K562 (cell line): ENCODE results near the gene PPT1. TPM values are rescaled to one million over a fixed set of nuclear protein-coding genes. Genes with fewer than 3 reads are reported as not detected.

Experiments used
- ADNP ChIP-seq: fragments of 200-800 bp; sonication (Bioruptor generic); IDR thresholded peaks from 2 replicates; pipeline ENCODE4 v1.6.1; 2016; ENCODE audit warnings: missing genetic modification characterization, missing compliant biosample characterization
- CREB1 ChIP-seq, 2 experiments: sonication (generic) in 1 of 2; formaldehyde crosslinking in 1 of 2; IDR thresholded peaks; 2 replicates each; pipeline versions ENCODE4 v1.6.1 to v1.8.0; 2012 to 2022; ENCODE audit warnings: inconsistent platforms in 1 of 2, mild to moderate bottlenecking in 1 of 2, missing genetic modification reagents in 1 of 2, moderate library complexity in 1 of 2
- FOSL1 ChIP-seq: fragments of 200-800 bp; sonication (Bioruptor generic); conservative IDR thresholded peaks from 2 replicates; pipeline ENCODE4 v1.6.1; 2016; ENCODE audit warnings: missing genetic modification characterization, missing compliant biosample characterization
- FOXP1 ChIP-seq: sonication (generic); formaldehyde crosslinking; IDR thresholded peaks from 2 replicates; pipeline ENCODE4 v1.8.0; 2022; ENCODE audit warnings: mild to moderate bottlenecking, missing genetic modification reagents
- HNRNPH1 ChIP-seq: fragments of 200-400 bp; formaldehyde crosslinking; optimal IDR thresholded peaks from 2 replicates; pipeline ENCODE3; 2017; ENCODE audit warnings: low read depth, mild to moderate bottlenecking, low read length, moderate library complexity
- HNRNPK ChIP-seq: fragments of 200-400 bp; formaldehyde crosslinking; IDR thresholded peaks from one replicate; pipeline ENCODE4 v1.6.1; 2018; ENCODE audit warnings: mild to moderate bottlenecking, low read depth, low read length; ENCODE audit not compliant: poor library complexity, severe bottlenecking
- LARP7 ChIP-seq: fragments of 450-650 bp; IDR thresholded peaks from 2 replicates; pipeline ENCODE4 v1.6.1; 2016
- NCOA6 ChIP-seq: fragments of 450-650 bp; IDR thresholded peaks from 2 replicates; pipeline ENCODE4 v1.6.1; 2017; ENCODE audit warnings: mild to moderate bottlenecking
- NEUROD1 ChIP-seq: fragments of 150-350 bp; IDR thresholded peaks from 2 replicates; pipeline ENCODE4 v1.6.1; 2014; ENCODE audit warnings: borderline replicate concordance, low read length, low read depth; ENCODE audit not compliant: partially characterized antibody
- PHF21A ChIP-seq: fragments of 450-650 bp; IDR thresholded peaks from 2 replicates; pipeline ENCODE4 v1.6.1; 2017; ENCODE audit warnings: low read depth, borderline replicate concordance
- PTRF ChIP-seq: fragments of 450-650 bp; IDR thresholded peaks from 2 replicates; pipeline ENCODE4 v1.6.1; 2016; ENCODE audit warnings: mild to moderate bottlenecking, missing genetic modification characterization, missing compliant biosample characterization
- RBBP5 ChIP-seq: fragments of 200-600 bp; sonication (generic); IDR thresholded peaks from 2 replicates; pipeline ENCODE4 v1.6.1; 2012; ENCODE audit warnings: borderline replicate concordance, mild to moderate bottlenecking, low read length, control low read depth, inconsistent platforms; ENCODE audit not compliant: insufficient read depth, poor library complexity, severe bottlenecking
- RNF2 ChIP-seq: sonication (generic); IDR thresholded peaks from 2 replicates; pipeline ENCODE4 v1.6.1; 2016
- SETDB1 ChIP-seq: IDR thresholded peaks from one replicate; pipeline ENCODE4 v1.6.1; 2012; ENCODE audit warnings: low read length, control low read depth, inconsistent platforms
- STAT5A ChIP-seq: IDR thresholded peaks from 2 replicates; pipeline ENCODE4 v1.6.1; 2012; ENCODE audit warnings: low read length, inconsistent platforms, borderline replicate concordance
- SUPT5H ChIP-seq: fragments of 450-650 bp; IDR thresholded peaks from 2 replicates; pipeline ENCODE4 v1.6.1; 2016
- TAF9B ChIP-seq: fragments of 450-650 bp; IDR thresholded peaks from 2 replicates; pipeline ENCODE4 v1.6.1; 2018; ENCODE audit warnings: mild to moderate bottlenecking; ENCODE audit not compliant: partially characterized antibody
- XRCC4 ChIP-seq: IDR thresholded peaks from one replicate; pipeline ENCODE4 v1.6.1; 2011; ENCODE audit not compliant: insufficient read depth, insufficient read length; ENCODE audit errors: extremely low read depth
- ZFP36 ChIP-seq: fragments of 150-350 bp; IDR thresholded peaks from 2 replicates; pipeline ENCODE4 v1.6.1; 2018; ENCODE audit warnings: low read length, low read depth; ENCODE audit not compliant: partially characterized antibody
- ZNF696 ChIP-seq: fragments of 250-450 bp; sonication (Bioruptor Pico); conservative IDR thresholded peaks from 2 replicates; pipeline ENCODE4 v1.4.0; 2020; ENCODE audit warnings: mild to moderate bottlenecking, moderate library complexity
- polyA plus RNA-seq, 8 experiments: library from polyadenylated mRNA; depleted of rRNA in 4 of 8; stranded (reverse) in 5 of 8; unstranded in 3 of 8; fragments of >200 nt; fragmentation: Nextera tagmentation in 2 of 8; fragmentation: Illumina TruSeq in 1 of 8; extraction: Ambion mirVana in 2 of 8; extraction: Trizol in 1 of 8; gene quantifications; 2 replicates each; pipeline versions ENCODE4 v1.2.1 to v1.2.3, GENCODE V29; 2011 to 2014; ENCODE audit warnings: inconsistent platforms in 1 of 8, missing spikeins in 1 of 8
- total RNA-seq, 7 experiments: library from RNA; depleted of rRNA in 6 of 7; stranded (reverse); fragments of >200 nt in 6 of 7; fragmentation: Illumina TruSeq in 2 of 7; extraction: Trizol in 2 of 7; gene quantifications; 2 replicates each; pipeline versions ENCODE4 v1.2.1 to v1.2.3, GENCODE V29; 2011 to 2021; ENCODE audit warnings: low replicate concordance in 1 of 7
- TF ChIP-seq, protein P1 (sequence below): fragments of 250-450 bp; sonication (Bioruptor Pico); IDR thresholded peaks from 2 replicates; pipeline ENCODE4 v1.8.0; 2022; ENCODE audit warnings: moderate library complexity, mild to moderate bottlenecking, inconsistent platforms
- TF ChIP-seq, protein P2 (sequence below): fragments of 250-450 bp; sonication (Bioruptor Pico); IDR thresholded peaks from 2 replicates; pipeline ENCODE4 v1.8.0; 2021; ENCODE audit warnings: moderate library complexity, mild to moderate bottlenecking, inconsistent platforms
- TF ChIP-seq, protein P3 (sequence below): fragments of 450-650 bp; formaldehyde crosslinking; IDR thresholded peaks from 2 replicates; pipeline ENCODE4 v1.4.0; 2020; ENCODE audit warnings: mild to moderate bottlenecking
- TF ChIP-seq, protein P4 (sequence below): fragments of 450-650 bp; conservative IDR thresholded peaks from 2 replicates; pipeline ENCODE4 v1.6.1; 2016; ENCODE audit warnings: missing genetic modification characterization, low read depth, mild to moderate bottlenecking, control low read depth, missing compliant biosample characterization

Gene PPT1
- total and polyA plus RNA-seq, 9 of the 15 experiments (the other 6 are each of a cell fraction or from before 2014, with no cell fraction given), result 72.2 to 285 (median 143) TPM

DNA sequence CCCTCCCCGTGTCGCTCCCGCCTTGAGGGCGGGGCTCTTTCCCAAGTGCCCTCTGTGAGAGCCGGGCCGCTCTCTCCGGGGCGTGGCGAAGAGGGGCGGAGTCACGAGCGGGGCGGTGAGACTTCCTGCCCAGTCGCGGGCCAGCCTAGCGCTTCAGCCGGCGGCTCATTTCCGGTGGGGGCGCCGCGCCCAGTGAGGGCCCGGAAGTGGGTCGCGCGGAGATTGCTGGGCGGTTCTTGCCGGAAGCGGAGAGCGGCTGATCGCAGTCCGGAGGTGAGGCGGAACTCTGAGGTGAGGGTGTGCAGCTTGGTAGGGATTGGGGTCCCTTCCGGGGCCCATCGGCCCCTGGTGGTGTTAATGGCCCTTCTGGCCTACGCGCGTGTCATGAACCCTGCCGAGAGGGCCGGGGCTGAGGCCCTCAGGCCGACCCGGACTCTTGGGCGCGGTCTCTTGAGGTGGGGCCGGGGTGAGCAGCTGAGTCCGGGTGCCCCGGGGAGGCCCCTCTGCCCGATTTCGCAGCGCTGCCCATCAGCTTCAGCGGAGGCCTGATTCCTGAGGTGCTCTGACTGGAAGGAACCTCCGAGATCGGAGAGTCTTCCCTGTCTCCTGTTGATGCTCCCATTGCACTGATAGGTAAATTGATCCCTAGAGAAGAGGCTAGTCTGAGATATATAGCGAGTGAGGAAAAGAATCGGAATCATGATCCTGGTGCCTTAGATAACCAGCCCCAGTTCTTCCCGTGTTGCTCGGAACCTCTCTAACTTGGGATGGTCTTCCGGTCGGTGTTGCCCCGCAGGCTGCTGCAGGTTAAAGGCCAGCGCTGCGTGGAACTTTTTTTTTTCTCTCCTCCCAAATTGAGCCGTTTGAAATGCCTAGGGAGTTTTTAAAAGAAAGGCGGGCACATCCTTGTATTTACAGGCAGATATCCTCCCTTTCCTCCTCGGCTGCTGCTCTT is 56.3 kb downstream of the PPT1 start, which contains the start of gene CAP1 (continued):
- TF ChIP-seq, protein P1, sequence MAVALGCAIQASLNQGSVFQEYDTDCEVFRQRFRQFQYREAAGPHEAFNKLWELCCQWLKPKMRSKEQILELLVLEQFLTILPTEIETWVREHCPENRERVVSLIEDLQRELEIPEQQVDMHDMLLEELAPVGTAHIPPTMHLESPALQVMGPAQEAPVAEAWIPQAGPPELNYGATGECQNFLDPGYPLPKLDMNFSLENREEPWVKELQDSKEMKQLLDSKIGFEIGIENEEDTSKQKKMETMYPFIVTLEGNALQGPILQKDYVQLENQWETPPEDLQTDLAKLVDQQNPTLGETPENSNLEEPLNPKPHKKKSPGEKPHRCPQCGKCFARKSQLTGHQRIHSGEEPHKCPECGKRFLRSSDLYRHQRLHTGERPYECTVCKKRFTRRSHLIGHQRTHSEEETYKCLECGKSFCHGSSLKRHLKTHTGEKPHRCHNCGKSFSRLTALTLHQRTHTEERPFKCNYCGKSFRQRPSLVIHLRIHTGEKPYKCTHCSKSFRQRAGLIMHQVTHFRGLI (CRISPR knock-in tag), result no peak
- no peak for TF ChIP-seq LARP7
- peak; percentile 60 for TF ChIP-seq NEUROD1
- TF ChIP-seq, protein P2, sequence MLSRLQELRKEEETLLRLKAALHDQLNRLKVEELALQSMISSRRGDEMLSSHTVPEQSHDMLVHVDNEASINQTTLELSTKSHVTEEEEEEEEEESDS (CRISPR knock-in tag), result no peak
- TF ChIP-seq RBBP5, result peak; percentile 91
- TF ChIP-seq ADNP (tag), result 0 out of 2 replicates have a peak, but pooled peaks have one; percentile 59
- TF ChIP-seq CREB1 (IDR thresholded peaks at IDR 0.05), result peak; percentile 48
- TF ChIP-seq CREB1 (CRISPR knock-in tag; IDR thresholded peaks at IDR 0.05), result peak; percentile 75
- TF ChIP-seq FOSL1 (tag), result no peak
- no peak for TF ChIP-seq XRCC4
- TF ChIP-seq, protein P3, sequence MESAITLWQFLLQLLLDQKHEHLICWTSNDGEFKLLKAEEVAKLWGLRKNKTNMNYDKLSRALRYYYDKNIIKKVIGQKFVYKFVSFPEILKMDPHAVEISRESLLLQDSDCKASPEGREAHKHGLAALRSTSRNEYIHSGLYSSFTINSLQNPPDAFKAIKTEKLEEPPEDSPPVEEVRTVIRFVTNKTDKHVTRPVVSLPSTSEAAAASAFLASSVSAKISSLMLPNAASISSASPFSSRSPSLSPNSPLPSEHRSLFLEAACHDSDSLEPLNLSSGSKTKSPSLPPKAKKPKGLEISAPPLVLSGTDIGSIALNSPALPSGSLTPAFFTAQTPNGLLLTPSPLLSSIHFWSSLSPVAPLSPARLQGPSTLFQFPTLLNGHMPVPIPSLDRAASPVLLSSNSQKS (CRISPR knock-in tag), result no peak
- TF ChIP-seq TAF9B, result peak; percentile 11
- TF ChIP-seq RNF2, result no peak
- no peak for TF ChIP-seq NCOA6
- TF ChIP-seq SETDB1, result no peak
- peak; percentile 19 for TF ChIP-seq HNRNPK
- no peak for TF ChIP-seq PTRF
- TF ChIP-seq ZFP36, result peak; percentile 89
- TF ChIP-seq FOXP1 (CRISPR knock-in tag), result peak; percentile 45; the same call in 1 of the 2 replicates
- no peak for TF ChIP-seq ZNF696 (CRISPR knock-in tag)
- 0 out of 2 replicates have a peak, but pooled peaks have one; percentile 71 for TF ChIP-seq PHF21A
- no peak for TF ChIP-seq HNRNPH1
- TF ChIP-seq STAT5A, result no peak
- TF ChIP-seq, protein P4, sequence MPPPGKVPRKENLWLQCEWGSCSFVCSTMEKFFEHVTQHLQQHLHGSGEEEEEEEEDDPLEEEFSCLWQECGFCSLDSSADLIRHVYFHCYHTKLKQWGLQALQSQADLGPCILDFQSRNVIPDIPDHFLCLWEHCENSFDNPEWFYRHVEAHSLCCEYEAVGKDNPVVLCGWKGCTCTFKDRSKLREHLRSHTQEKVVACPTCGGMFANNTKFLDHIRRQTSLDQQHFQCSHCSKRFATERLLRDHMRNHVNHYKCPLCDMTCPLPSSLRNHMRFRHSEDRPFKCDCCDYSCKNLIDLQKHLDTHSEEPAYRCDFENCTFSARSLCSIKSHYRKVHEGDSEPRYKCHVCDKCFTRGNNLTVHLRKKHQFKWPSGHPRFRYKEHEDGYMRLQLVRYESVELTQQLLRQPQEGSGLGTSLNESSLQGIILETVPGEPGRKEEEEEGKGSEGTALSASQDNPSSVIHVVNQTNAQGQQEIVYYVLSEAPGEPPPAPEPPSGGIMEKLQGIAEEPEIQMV (tag), result no peak
- no peak; the same call in 1 of the 2 replicates for TF ChIP-seq SUPT5H
